ENCODE measurements around the gene LYPD6B. TPM values are rescaled to one million over a fixed set of nuclear protein-coding genes. Genes with fewer than 3 reads are reported as not detected.

LYPD6B gene
- total RNA-seq, 1 experiment from 2014 or later: 2.0 TPM

DNA sequence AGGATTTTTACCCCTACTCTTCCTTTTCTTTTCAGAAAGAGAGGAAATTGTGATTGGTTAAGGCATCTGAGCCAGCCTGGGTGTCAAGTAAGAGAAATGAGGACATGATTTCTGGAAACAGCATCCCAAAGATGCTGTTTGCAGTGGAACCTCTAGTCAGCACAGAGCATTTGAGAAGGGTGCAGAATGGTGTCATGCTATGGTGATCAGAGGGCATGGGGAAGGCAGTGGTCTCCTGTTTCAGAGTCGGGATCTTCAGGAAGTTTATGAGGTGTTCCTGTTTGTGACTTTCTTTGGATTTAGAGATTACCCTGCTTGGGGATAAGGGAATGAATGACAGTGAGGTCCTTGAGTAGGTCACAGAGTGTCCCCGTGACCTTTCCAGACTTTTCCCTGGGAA lies 117.5 kb downstream of the LYPD6B start:
- TF ChIP-seq, protein P1, sequence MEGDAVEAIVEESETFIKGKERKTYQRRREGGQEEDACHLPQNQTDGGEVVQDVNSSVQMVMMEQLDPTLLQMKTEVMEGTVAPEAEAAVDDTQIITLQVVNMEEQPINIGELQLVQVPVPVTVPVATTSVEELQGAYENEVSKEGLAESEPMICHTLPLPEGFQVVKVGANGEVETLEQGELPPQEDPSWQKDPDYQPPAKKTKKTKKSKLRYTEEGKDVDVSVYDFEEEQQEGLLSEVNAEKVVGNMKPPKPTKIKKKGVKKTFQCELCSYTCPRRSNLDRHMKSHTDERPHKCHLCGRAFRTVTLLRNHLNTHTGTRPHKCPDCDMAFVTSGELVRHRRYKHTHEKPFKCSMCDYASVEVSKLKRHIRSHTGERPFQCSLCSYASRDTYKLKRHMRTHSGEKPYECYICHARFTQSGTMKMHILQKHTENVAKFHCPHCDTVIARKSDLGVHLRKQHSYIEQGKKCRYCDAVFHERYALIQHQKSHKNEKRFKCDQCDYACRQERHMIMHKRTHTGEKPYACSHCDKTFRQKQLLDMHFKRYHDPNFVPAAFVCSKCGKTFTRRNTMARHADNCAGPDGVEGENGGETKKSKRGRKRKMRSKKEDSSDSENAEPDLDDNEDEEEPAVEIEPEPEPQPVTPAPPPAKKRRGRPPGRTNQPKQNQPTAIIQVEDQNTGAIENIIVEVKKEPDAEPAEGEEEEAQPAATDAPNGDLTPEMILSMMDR (conservative IDR thresholded peaks at IDR 0.05): no peak
- Histone ChIP-seq H3K4me1 (ENCODE audit: insufficient read depth, low read length) (no peaks in the 10 kb centered on the region), H3K9me3 (ENCODE audit: control insufficient read depth, low read depth, low read length) (no peaks in the 10 kb centered on the region), H4K5ac (ENCODE audit: insufficient read length, low read depth, low read length) (no peak overlapping the region), H3K23me2 (ENCODE audit: insufficient read length, low read depth, low read length, poor library complexity, severe bottlenecking) (no peaks in the 10 kb centered on the region), H3K4ac (ENCODE audit: low read depth, low read length) (no peak overlapping the region), H3K56ac (ENCODE audit: insufficient read length, low read depth, low read length) (no peak overlapping the region), H3T11ph (ENCODE audit: low read length) (no peak overlapping the region), H2BK15ac (ENCODE audit: low read depth, low read length) (no peak overlapping the region), H4K8ac (replicated peaks; ENCODE audit: insufficient read length, low read depth, low read length) (no peak overlapping the region), H2AK5ac (ENCODE audit: insufficient read length, low read length) (no peak overlapping the region), H2BK120ac (ENCODE audit: low read depth, low read length, poor library complexity, severe bottlenecking) (no peak overlapping the region), H4K91ac (ENCODE audit: insufficient read length, low read depth, low read length) (no peak overlapping the region), H3K27ac (ENCODE audit: insufficient read length, low read depth, low read length) (no peak overlapping the region), H3K9ac (ENCODE audit: extremely low read depth, insufficient read length, low read length) (no peak overlapping the region), H3K18ac (ENCODE audit: insufficient read length, low read depth, low read length) (no peak overlapping the region), H3K79me1 (ENCODE audit: insufficient read depth, low read depth, low read length, poor library complexity, severe bottlenecking) (no peaks in the 10 kb centered on the region), H3K14ac (ENCODE audit: insufficient read depth, low read length) (no peak overlapping the region), H3K27me3 (ENCODE audit: insufficient read depth, low read length) (no peaks in the 10 kb centered on the region), H4K20me1 (ENCODE audit: control insufficient read depth, insufficient read depth, insufficient read length) (no peaks in the 10 kb centered on the region), H3K4me2 (ENCODE audit: insufficient read depth, insufficient read length, low read length) (no peak overlapping the region), H2BK5ac (ENCODE audit: insufficient read length, low read length) (no peak overlapping the region), H3K79me2 (ENCODE audit: insufficient read depth, low read length) (no peaks in the 10 kb centered on the region), H2AFZ (ENCODE audit: low read length) (no peak overlapping the region), H2BK12ac (ENCODE audit: insufficient read length, low read depth, low read length) (no peak overlapping the region), H2BK20ac (ENCODE audit: low read depth, low read length, poor library complexity, severe bottlenecking) (no peak overlapping the region), H3K23ac (ENCODE audit: insufficient read length, low read depth, low read length) (no peak overlapping the region)
- no peak overlapping the region for H3K4me3 Mint-ChIP-seq
- H3K9me3 Mint-ChIP-seq: no peaks in the 10 kb centered on the region; a peak in 1 of 5 replicates
- H3K27me3 Mint-ChIP-seq (ENCODE audit: low read depth): peaks cover 1% of the 10 kb centered on the region; the same call in 1 of the 2 replicates
- DNase-seq: no peak
- no peak overlapping the region for H3K27ac Mint-ChIP-seq
- peaks cover 12 to 23% of the 10 kb centered on the region in 2 experiments for H3K4me1 Mint-ChIP-seq
- WGBS (ENCODE audit: extremely low coverage, insufficient read length, low lambda C conversion rate): no CpG with 5 or more reads among the region's 2 CpGs
- H3K36me3 Mint-ChIP-seq (ENCODE audit: insufficient read depth in 1 of 3, low read depth in 3 of 3): no peaks in the 10 kb centered on the region

Data from H9 (cell line).